Stimulated activated CD8-positive, alpha-beta memory T cell treated with anti-CD3 and anti-CD28 coated beads, Interleukin-15, amount 100 ng/mL, for 48 hours (primary cell): ENCODE data around the gene TRAPPC10.

Source experiments
- DNase-seq, 2 donors: peaks; one replicate each; pipeline ENCODE4 v3.0.0-alpha.2; 2020; ENCODE audit warnings: low read depth in 2 of 2

TRAPPC10 gene

DNA sequence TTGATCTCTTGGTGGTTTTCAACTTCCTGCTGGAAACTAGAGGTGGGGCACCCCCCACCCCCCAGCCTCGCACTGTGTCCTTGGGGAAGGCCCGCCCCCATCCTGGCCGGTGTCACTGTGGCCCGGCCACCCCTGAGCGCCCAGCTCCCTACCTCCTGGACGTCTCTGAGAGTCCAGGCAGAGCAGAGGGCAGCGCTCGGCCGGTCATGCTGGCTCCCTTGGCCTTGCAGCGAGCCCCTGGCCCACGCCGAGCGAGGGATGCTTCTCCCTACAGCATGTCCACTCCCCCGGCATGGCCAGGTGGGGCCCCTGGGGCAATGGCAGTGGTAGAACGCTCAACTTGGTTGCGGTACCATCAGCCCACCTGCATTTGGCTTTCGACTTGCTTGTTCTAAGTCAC is 28.7 kb upstream of the TRAPPC10 start:
- DNase-seq = no peak

GRCh38 chr21:43983860-43984420 is 28.2 kb upstream of the TRAPPC10 start:
- no peak for DNase-seq

- DNase-seq = no peak
These were observed 27.0 kb upstream of the TRAPPC10 start for GRCh38 chr21:43984905-43985689.

DNA sequence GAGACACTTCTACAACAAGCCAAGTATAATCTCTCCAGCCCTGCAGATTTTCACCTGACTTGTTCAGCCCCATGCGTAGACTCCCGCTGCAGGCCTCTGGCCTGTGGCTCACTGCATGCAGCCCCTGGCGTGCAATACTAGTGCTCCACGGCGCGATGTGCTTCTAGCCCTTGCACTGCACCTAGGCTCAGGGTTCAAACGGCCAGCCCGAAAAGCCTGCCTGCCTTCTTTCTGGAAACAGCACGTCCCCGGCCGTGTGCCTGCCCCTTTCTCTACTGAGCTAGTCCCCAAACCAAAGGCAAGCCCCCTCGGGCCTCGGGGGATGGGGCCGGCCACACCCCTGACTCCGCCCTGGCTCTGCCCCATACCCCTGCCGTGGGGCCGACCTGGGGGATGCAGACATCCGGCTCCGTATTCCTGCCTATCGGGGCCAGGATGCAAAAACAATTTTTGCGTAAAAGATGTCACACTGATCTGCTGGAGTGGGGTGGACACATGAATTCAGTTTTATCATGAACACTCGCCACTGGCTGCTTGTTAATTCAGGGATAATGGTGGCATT is 26.3 kb upstream of the TRAPPC10 start:
- DNase-seq = no peak

DNA sequence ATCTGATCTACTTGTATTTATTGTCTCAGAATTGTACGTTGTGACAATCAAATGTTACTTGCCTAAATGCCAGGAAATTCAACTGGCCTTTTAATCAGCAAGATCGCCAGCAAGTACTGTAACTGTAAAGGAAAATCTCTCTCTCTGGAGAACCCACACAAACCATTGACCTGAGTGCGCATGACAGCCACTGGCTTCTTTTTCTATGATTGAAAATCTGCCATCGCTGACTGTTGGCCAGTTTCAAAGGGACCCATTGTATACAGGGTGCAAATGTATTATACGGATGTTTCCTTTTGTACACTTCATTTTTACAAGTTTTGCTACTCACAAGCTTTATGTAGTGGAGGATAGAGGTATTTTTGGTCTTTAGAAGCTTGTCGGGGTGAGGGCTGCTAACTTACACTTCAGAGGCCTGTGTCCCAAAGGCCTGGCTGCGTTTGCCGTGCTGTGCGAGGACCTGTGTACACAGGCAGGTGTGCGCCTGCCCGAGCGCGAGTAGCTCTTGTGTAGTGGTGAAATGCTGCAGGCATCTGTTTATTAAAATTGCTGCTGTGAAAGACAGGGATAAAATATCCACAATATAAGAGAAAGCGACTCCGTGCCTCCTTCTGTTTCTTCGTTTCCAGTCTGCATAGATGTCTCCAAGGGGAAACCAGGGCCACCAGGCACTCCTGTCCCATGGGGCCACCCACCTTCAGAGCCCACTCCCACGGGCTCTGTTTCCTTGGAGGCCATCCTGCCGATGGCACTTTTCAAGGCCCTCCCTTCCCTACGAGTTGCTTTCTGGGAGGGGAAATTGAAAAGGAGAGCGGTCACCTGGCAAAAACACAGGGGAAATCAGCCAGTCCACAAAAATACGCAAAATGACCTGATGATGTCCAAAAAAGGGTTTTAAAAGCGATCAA is 25.3 kb upstream of the TRAPPC10 start:
- DNase-seq = no peak

- DNase-seq = no peak
These were observed 24.6 kb upstream of the TRAPPC10 start for GRCh38 chr21:43987509-43987908.

DNA sequence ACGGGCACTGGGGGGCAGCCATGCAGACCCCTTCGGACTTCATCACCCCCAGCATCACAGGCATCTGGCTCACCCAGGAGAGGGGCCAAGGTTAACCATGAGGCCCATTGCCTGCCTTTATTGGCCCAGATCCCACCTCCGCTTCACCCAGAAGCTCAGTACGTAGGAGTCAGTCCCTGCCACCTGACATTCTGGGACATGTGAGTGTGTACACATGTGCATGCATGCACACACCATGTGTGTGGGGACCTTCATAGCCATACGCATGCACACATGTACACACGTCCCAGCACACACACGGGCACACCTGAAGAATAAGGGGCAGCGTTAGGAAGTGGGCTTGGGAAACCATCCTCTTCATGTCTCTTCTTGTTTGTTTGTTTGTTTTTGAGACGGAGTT is 24.1 kb upstream of the TRAPPC10 start:
- no peak for DNase-seq

GRCh38 chr21:43988506-43989230 is 23.4 kb upstream of the TRAPPC10 start:
- no peak for DNase-seq

- DNase-seq = no peak
These were observed 22.7 kb upstream of the TRAPPC10 start for GRCh38 chr21:43989401-43989800.

DNA sequence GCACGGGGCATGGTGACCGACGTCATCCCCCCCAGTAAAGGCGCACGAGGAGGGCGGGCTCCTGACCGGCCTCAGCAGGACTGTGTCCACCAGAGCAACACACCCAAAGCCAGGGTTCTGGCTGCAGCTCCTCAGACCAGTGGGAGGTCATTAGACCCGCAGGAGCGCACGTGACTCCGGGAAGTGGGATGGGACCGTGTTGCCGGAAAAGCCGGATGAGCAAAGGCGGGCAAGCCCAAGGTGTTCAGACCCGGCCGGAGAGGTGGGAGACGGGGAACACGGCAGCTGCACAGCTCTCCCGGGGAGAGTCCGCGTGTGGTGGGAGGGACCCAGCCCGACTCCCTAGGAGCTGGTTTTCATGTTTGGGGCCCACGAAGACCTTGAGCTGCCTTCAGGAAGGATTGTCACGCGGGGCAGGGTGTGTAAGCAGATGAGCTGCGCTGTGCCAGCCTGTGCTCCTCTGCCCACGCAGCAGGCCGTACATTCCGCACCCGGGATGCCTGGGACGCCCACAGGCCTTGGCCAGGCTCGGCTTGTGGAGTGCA is 20.6 kb upstream of the TRAPPC10 start:
- DNase-seq = no peak

GRCh38 chr21:43992121-43992520 is 20.0 kb upstream of the TRAPPC10 start:
- no peak for DNase-seq

GRCh38 chr21:43993420-43993934 is 18.6 kb upstream of the TRAPPC10 start:
- no peak for DNase-seq

- no peak for DNase-seq
These were observed 18.0 kb upstream of the TRAPPC10 start for GRCh38 chr21:43994085-43994484.

- no peak for DNase-seq
These were observed 17.5 kb upstream of the TRAPPC10 start for GRCh38 chr21:43994646-43995045.

- DNase-seq = no peak
These were observed 16.5 kb upstream of the TRAPPC10 start for GRCh38 chr21:43995521-43996105.

- no peak for DNase-seq
These were observed 14.1 kb upstream of the TRAPPC10 start for GRCh38 chr21:43997766-43998742.

GRCh38 chr21:44000360-44000759 is 11.7 kb upstream of the TRAPPC10 start:
- no peak for DNase-seq

- DNase-seq = no peak
These were observed 9.6 kb upstream of the TRAPPC10 start for GRCh38 chr21:44002511-44002910.

GRCh38 chr21:44003307-44003966 is 8.7 kb upstream of the TRAPPC10 start:
- no peak for DNase-seq
